Trophoblast cell (in vitro differentiated cells and primary cell): Measurements from ENCODE around the gene PRTG.

ENCODE experiments used
- DNase-seq, 2 donors: peaks; one replicate each; pipeline ENCODE4 v3.0.0-alpha.2; 2016
- H2AFZ ChIP-seq: 2 replicates; pipeline ENCODE4 v1.6.1; 2013; ENCODE audit warnings: low read length, moderate library complexity, mild to moderate bottlenecking; ENCODE audit not compliant: insufficient read depth, poor library complexity
- H2AK5ac ChIP-seq: 2 replicates; pipeline ENCODE4 v1.6.1; 2013; ENCODE audit warnings: mild to moderate bottlenecking, low read length
- H2BK120ac ChIP-seq: 2 replicates; pipeline ENCODE4 v1.6.1; 2013; ENCODE audit warnings: low read length, mild to moderate bottlenecking, moderate library complexity; ENCODE audit not compliant: insufficient read depth, poor library complexity
- H2BK12ac ChIP-seq: 2 replicates; pipeline ENCODE4 v1.6.1; 2013; ENCODE audit warnings: mild to moderate bottlenecking, low read length, moderate library complexity
- H2BK5ac ChIP-seq: 2 replicates; pipeline ENCODE4 v1.6.1; 2013; ENCODE audit warnings: low read length, low read depth, moderate library complexity, mild to moderate bottlenecking; ENCODE audit not compliant: poor library complexity
- H3K14ac ChIP-seq: 2 replicates; pipeline ENCODE4 v1.6.1; 2013; ENCODE audit warnings: mild to moderate bottlenecking, low read length
- H3K18ac ChIP-seq: 2 replicates; pipeline ENCODE4 v1.6.1; 2013; ENCODE audit warnings: mild to moderate bottlenecking, low read length
- H3K23ac ChIP-seq: 2 replicates; pipeline ENCODE4 v1.6.1; 2013; ENCODE audit warnings: low read length
- H3K27ac ChIP-seq: 2 replicates; pipeline ENCODE4 v1.5.1; 2013; ENCODE audit warnings: low read depth, mild to moderate bottlenecking, inconsistent platforms, low read length, moderate library complexity
- H3K27me3 ChIP-seq: 2 replicates; pipeline ENCODE4 v1.6.1; 2013; ENCODE audit warnings: inconsistent platforms, mild to moderate bottlenecking, low read length, moderate library complexity; ENCODE audit not compliant: insufficient read depth
- H3K36me3 ChIP-seq, 2 experiments: 1 replicate in 1 of 2; 2 replicates in 1 of 2; pipeline ENCODE4 v1.6.1; 2013; ENCODE audit warnings: low read length in 2 of 2, mild to moderate bottlenecking in 2 of 2, moderate library complexity in 1 of 2; ENCODE audit not compliant: insufficient read depth in 2 of 2, control insufficient read depth in 1 of 2
- H3K4ac ChIP-seq: 2 replicates; pipeline ENCODE4 v1.6.1; 2013; ENCODE audit warnings: low read depth, mild to moderate bottlenecking, low read length, moderate library complexity
- H3K4me1 ChIP-seq, 2 experiments: 1 replicate in 1 of 2; 2 replicates in 1 of 2; pipeline ENCODE4 v1.6.1; 2013; ENCODE audit warnings: low read length in 2 of 2, mild to moderate bottlenecking in 2 of 2, moderate library complexity in 1 of 2; ENCODE audit not compliant: insufficient read depth in 2 of 2, control insufficient read depth in 1 of 2
- H3K4me2 ChIP-seq: 2 replicates; pipeline ENCODE4 v1.6.1; 2013; ENCODE audit warnings: inconsistent platforms, mild to moderate bottlenecking, low read length, moderate library complexity
- H3K4me3 ChIP-seq: 2 replicates; pipeline ENCODE4 v1.5.1; 2013; ENCODE audit warnings: mild to moderate bottlenecking, low read depth, low read length, inconsistent platforms
- H3K79me1 ChIP-seq: one replicate; pipeline ENCODE4 v1.6.1; 2013; ENCODE audit warnings: low read length
- H3K79me2 ChIP-seq: 2 replicates; pipeline ENCODE4 v1.6.1; 2013; ENCODE audit warnings: low read length, mild to moderate bottlenecking; ENCODE audit not compliant: control insufficient read depth, insufficient read depth, poor library complexity
- H3K9ac ChIP-seq: 2 replicates; pipeline ENCODE4 v1.6.1; 2013; ENCODE audit warnings: mild to moderate bottlenecking, low read length
- H3K9me3 ChIP-seq: 2 replicates; pipeline ENCODE4 v1.6.1; 2013; ENCODE audit warnings: low read depth, mild to moderate bottlenecking, control low read depth, inconsistent platforms, low read length; ENCODE audit not compliant: insufficient read depth
- H4K12ac ChIP-seq: 2 replicates; pipeline ENCODE4 v1.6.1; 2013; ENCODE audit warnings: low read depth, mild to moderate bottlenecking, low read length, moderate library complexity
- H4K8ac ChIP-seq: 2 replicates; pipeline ENCODE4 v1.6.1; 2013; ENCODE audit warnings: low read depth, mild to moderate bottlenecking, low read length, moderate library complexity
- H4K91ac ChIP-seq: one replicate; pipeline ENCODE4 v1.6.1; 2013; ENCODE audit warnings: low read depth, mild to moderate bottlenecking, low read length, moderate library complexity
- WGBS: extraction: QIAGEN DNeasy Blood & Tissue Kit; methylation state at CpG from one replicate; pipeline ENCODE4 v1.1.7; 2013; ENCODE audit warnings: missing lambda C conversion rate; ENCODE audit not compliant: insufficient read length, insufficient coverage; ENCODE audit errors: extremely low coverage; 5-methylcytosine and 5-hydroxymethylcytosine counted together

The PRTG gene

DNA sequence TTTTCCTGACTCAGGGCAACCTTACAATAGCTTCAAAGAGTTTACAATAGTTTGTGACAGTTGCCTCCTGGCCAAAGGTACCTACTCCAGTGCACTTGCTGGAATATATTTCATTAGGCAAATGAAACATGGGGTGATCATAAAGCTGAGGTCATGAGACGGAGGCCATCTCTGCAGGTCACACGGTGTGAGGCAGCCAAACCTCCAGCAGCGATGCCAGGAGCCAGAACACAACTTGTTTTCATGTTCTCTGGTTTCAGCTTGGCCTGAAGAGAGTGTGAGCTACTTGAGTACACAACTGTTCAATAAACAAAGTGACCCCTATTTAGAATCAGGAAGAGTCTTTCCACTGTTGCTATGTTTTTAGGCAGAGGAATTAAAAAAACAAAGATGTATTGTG, 112.1 kb downstream of the PRTG start:
- H2AK5ac ChIP-seq: no peak overlapping the region
- H3K23ac ChIP-seq: no peak overlapping the region
- no peak overlapping the region for H4K12ac ChIP-seq
- H3K9ac ChIP-seq: no peak overlapping the region
- no peak overlapping the region for H2BK12ac ChIP-seq
- H3K36me3 ChIP-seq: peaks cover 35 to 40% of the 10 kb centered on the region in 2 experiments
- H2AFZ ChIP-seq: no peak overlapping the region
- no peak overlapping the region for H2BK5ac ChIP-seq
- H3K27ac ChIP-seq: no peak overlapping the region
- H3K4me2 ChIP-seq: no peak overlapping the region
- H3K9me3 ChIP-seq: no peaks in the 10 kb centered on the region
- H3K4ac ChIP-seq: no peak overlapping the region
- no peaks in the 10 kb centered on the region for H3K79me2 ChIP-seq
- H3K14ac ChIP-seq: no peak overlapping the region
- no peaks in the 10 kb centered on the region for H3K79me1 ChIP-seq
- H2BK120ac ChIP-seq: no peak overlapping the region
- no CpG with 5 or more reads among the region's 3 CpGs for WGBS
- no peak overlapping the region for H4K8ac ChIP-seq
- H3K4me1 ChIP-seq: no peaks in the 10 kb centered on the region
- DNase-seq: no peak
- H4K91ac ChIP-seq: no peak overlapping the region
- no peak overlapping the region for H3K18ac ChIP-seq
- no peak overlapping the region for H3K4me3 ChIP-seq
- no peaks in the 10 kb centered on the region for H3K27me3 ChIP-seq

DNA sequence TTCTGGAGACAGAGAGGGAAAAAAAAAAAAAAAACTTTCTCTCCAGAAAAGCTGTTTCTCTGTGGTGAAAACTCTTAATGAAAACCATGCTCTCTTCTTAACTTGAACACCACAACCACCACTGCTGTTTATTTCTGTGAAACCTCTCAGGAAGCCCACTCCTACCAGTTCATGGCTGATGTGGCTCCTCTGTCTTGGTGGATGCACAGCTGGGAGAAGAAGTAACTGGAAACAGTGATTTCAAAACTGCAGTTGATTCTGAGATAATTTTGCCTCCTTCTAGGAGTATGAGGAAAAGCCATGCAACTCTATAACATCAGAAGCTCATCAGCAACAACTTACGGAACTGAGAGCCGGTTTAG, 114.6 kb downstream of the PRTG start:
- H3K27me3 ChIP-seq: no peaks in the 10 kb centered on the region
- no peak overlapping the region for H2AFZ ChIP-seq
- no peak overlapping the region for H3K9ac ChIP-seq
- H3K4ac ChIP-seq: no peak overlapping the region
- H3K79me2 ChIP-seq: no peaks in the 10 kb centered on the region
- no peak overlapping the region for H2BK12ac ChIP-seq
- no peak for DNase-seq
- no peak overlapping the region for H3K18ac ChIP-seq
- no peak overlapping the region for H2BK5ac ChIP-seq
- H4K91ac ChIP-seq: no peak overlapping the region
- no peak overlapping the region for H2AK5ac ChIP-seq
- no peaks in the 10 kb centered on the region for H3K4me1 ChIP-seq
- no CpG with 5 or more reads among the region's 2 CpGs for WGBS
- H4K8ac ChIP-seq: no peak overlapping the region
- no peaks in the 10 kb centered on the region for H3K9me3 ChIP-seq
- H3K4me2 ChIP-seq: no peak overlapping the region
- no peak overlapping the region for H3K4me3 ChIP-seq
- H4K12ac ChIP-seq: no peak overlapping the region
- no peak overlapping the region for H3K27ac ChIP-seq
- peaks cover 26 to 42% of the 10 kb centered on the region in 2 experiments for H3K36me3 ChIP-seq
- H3K79me1 ChIP-seq: no peaks in the 10 kb centered on the region
- H2BK120ac ChIP-seq: no peak overlapping the region
- no peak overlapping the region for H3K14ac ChIP-seq
- no peak overlapping the region for H3K23ac ChIP-seq

DNA sequence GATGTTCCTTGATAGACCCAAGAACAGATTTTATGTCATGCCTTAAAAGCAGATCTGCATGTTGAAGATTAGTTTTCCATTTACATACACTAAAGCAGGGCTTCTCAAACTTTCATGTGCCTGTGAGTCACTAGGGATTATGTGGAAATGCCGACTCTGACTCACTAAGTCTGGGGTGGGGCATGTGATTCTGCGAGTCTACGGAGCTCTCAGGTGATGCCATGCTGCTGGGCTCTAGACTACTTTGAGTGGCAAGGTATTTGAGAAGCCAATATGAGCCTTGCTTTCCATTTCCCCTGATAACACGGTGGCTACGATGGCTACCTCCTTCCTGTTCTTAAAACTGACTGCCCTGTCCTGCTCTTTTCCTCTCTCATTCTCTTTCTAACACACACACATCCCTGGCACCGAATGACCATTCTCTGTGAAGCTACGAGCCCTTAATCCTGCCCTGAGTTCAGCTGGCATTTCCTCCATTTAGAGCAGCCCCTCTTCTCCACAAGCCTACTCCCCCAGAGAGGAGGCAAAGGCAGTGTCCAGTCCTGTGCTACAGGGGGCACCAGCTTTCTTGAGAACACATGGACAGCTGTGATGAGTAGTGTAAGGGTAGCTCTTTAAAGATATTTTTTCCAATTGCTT, 115.1 kb downstream of the PRTG start:
- Histone ChIP-seq H3K18ac (no peak overlapping the region), H3K4me1 (no peaks in the 10 kb centered on the region), H3K4ac (no peak overlapping the region), H3K27ac (no peak overlapping the region), H2BK5ac (no peak overlapping the region), H3K4me3 (no peak overlapping the region), H3K79me1 (no peaks in the 10 kb centered on the region), H3K79me2 (no peaks in the 10 kb centered on the region), H3K9ac (no peak overlapping the region), H3K4me2 (no peak overlapping the region), H4K12ac (no peak overlapping the region), H2BK12ac (no peak overlapping the region), H3K9me3 (no peaks in the 10 kb centered on the region), H3K23ac (no peak overlapping the region), H2AFZ (no peak overlapping the region), H3K27me3 (no peaks in the 10 kb centered on the region), H2BK120ac (no peak overlapping the region), H4K8ac (no peak overlapping the region), H3K14ac (no peak overlapping the region), H3K36me3 (peaks cover 27 to 43% of the 10 kb centered on the region in 2 experiments), H4K91ac (no peak overlapping the region), H2AK5ac (no peak overlapping the region)
- peak; percentile 83 to 90 for DNase-seq
- WGBS: no CpG with 5 or more reads among the region's 7 CpGs

DNA sequence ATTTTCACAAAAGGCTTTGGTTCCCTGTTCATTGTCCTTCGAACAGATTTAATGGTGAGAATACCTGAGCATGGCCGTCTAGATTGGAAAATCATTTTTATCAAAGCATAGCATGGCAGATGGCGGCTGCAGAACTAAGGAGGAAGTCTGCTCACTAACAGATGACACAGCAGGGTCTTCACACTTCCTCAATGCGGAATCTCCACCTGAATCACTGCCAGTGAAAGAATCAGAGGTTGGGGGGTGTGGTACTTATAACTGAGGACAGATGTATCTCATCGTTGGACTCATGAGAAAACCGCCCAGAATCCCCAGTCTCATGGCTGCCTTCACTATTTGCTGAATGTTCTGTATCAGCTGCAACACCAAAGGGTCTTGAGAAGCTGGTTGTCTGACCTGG, 123.2 kb downstream of the PRTG start:
- H4K91ac ChIP-seq: no peak overlapping the region
- no peak overlapping the region for H3K4me3 ChIP-seq
- no peaks in the 10 kb centered on the region for H3K4me1 ChIP-seq
- no peak overlapping the region for H3K14ac ChIP-seq
- H2BK12ac ChIP-seq: no peak overlapping the region
- H2AFZ ChIP-seq: no peak overlapping the region
- H3K9me3 ChIP-seq: no peaks in the 10 kb centered on the region
- no peak overlapping the region for H2AK5ac ChIP-seq
- H3K23ac ChIP-seq: no peak overlapping the region
- no peak for DNase-seq
- no peak overlapping the region for H3K9ac ChIP-seq
- H4K8ac ChIP-seq: no peak overlapping the region
- H3K18ac ChIP-seq: no peak overlapping the region
- no peaks in the 10 kb centered on the region for H3K79me1 ChIP-seq
- no peak overlapping the region for H2BK120ac ChIP-seq
- no peak overlapping the region for H3K27ac ChIP-seq
- H3K4ac ChIP-seq: no peak overlapping the region
- H2BK5ac ChIP-seq: no peak overlapping the region
- H3K36me3 ChIP-seq: peaks cover 26 to 35% of the 10 kb centered on the region in 2 experiments
- WGBS: no CpG with 5 or more reads among the region's 6 CpGs
- H3K27me3 ChIP-seq: no peaks in the 10 kb centered on the region
- no peak overlapping the region for H4K12ac ChIP-seq
- no peak overlapping the region for H3K4me2 ChIP-seq
- H3K79me2 ChIP-seq: no peaks in the 10 kb centered on the region
